Thyroid gland (tissue), 4 donors: Measurements from ENCODE around the gene GIGYF2. TPM values are rescaled to one million over a fixed set of nuclear protein-coding genes. Genes with fewer than 3 reads are reported as not detected.
"Not testable (repeated sequence)": the region's sequence is repeated elsewhere in the genome, so short reads cannot be mapped to it uniquely, and the experiment has no call there.

Experiments
- DNase-seq, 2 donors: peaks; one replicate each; pipeline ENCODE4 v3.0.0-alpha.2; 2019
- H3K27ac ChIP-seq, 3 donors: fragments of 200-600 bp; sonication (generic); 1 replicate in 2 of 3; 2 replicates in 1 of 3; pipeline ENCODE4 v1.5.1; 2016 to 2019; ENCODE audit warnings: mild to moderate bottlenecking in 1 of 3, moderate library complexity in 1 of 3
- H3K27me3 ChIP-seq: fragments of 200-600 bp; sonication (generic); one replicate; pipeline ENCODE4 v1.5.1; 2019
- H3K36me3 ChIP-seq, 2 donors: fragments of 200-600 bp; sonication (generic); one replicate each; pipeline ENCODE4 v1.5.1; 2016 to 2019
- H3K4me1 ChIP-seq, 2 donors: fragments of 200-600 bp; sonication (generic); one replicate each; pipeline ENCODE4 v1.5.1; 2017 to 2019
- H3K4me3 ChIP-seq, 3 donors: fragments of 200-600 bp; sonication (generic); replicated peaks in 1 of 3; 1 replicate in 2 of 3; 2 replicates in 1 of 3; pipeline ENCODE4 v1.5.1; 2016; ENCODE audit warnings: mild to moderate bottlenecking in 1 of 3
- H3K9me3 ChIP-seq: fragments of 200-600 bp; sonication (generic); one replicate; pipeline ENCODE4 v1.5.1; 2017
- POLR2A ChIP-seq, 2 donors: fragments of 450-650 bp; IDR thresholded peaks; one replicate each; pipeline ENCODE4 v1.6.1; 2017; ENCODE audit warnings: antibody characterized with exemption in 2 of 2, mild to moderate bottlenecking in 2 of 2, moderate library complexity in 1 of 2
- WGBS, 2 donors: methylation state at CpG; one replicate each; pipeline ENCODE4 v1.1.5; 2017; 5-methylcytosine and 5-hydroxymethylcytosine counted together
- intact Hi-C: fragments of 100-400 bp; cut with DNase I; formaldehyde crosslinking; loops from one replicate; pipeline ENCODE4 v1.15.1; 2023
- total RNA-seq, 4 donors: library from RNA; depleted of rRNA; stranded (reverse); fragments of >200 nt; gene quantifications; one replicate each; pipeline ENCODE4 v1.2.3, GENCODE V29; 2016
- TF ChIP-seq, protein P1 (sequence below), 6 experiments: fragments of 200-600 bp in 3 of 6; fragments of 450-650 bp in 3 of 6; sonication (generic) in 3 of 6; IDR thresholded peaks; one replicate each; pipeline ENCODE4 v1.5.1; 2016 to 2019; ENCODE audit warnings: antibody characterized with exemption in 6 of 6, mild to moderate bottlenecking in 2 of 6, inconsistent platforms in 1 of 6, moderate library complexity in 1 of 6

Gene GIGYF2
- total RNA-seq, 4 donors from 2014 or later: 88.7 to 138 (median 101) TPM

DNA sequence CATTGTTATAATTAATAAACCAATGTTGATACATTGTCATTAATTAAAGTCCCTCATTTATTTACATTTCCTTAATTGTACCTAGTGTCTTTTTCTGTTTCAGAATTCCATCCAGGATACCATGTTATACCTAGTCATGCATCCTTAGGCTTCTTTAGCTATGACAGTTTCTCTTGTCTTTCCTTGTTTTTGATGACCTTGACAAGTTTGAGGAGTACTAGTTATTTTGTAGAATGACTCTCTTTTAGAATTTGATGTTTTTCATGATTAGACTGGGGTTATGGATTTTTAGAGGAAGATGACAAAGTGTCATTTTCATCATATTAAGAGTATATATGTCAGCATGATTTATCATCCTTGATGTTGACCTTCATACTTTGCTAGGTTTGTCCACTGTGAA is 16.4 kb downstream of the GIGYF2 start:
- Histone ChIP-seq H3K27ac (no peak overlapping the region), H3K4me3 (no peak overlapping the region), H3K36me3 (no peaks in the 10 kb centered on the region), H3K27me3 (no peaks in the 10 kb centered on the region), H3K9me3 (no peaks in the 10 kb centered on the region), H3K4me1 (no peaks in the 10 kb centered on the region)
- no peak for DNase-seq
- intact Hi-C loops: no loop called here
- TF ChIP-seq, protein P1, sequence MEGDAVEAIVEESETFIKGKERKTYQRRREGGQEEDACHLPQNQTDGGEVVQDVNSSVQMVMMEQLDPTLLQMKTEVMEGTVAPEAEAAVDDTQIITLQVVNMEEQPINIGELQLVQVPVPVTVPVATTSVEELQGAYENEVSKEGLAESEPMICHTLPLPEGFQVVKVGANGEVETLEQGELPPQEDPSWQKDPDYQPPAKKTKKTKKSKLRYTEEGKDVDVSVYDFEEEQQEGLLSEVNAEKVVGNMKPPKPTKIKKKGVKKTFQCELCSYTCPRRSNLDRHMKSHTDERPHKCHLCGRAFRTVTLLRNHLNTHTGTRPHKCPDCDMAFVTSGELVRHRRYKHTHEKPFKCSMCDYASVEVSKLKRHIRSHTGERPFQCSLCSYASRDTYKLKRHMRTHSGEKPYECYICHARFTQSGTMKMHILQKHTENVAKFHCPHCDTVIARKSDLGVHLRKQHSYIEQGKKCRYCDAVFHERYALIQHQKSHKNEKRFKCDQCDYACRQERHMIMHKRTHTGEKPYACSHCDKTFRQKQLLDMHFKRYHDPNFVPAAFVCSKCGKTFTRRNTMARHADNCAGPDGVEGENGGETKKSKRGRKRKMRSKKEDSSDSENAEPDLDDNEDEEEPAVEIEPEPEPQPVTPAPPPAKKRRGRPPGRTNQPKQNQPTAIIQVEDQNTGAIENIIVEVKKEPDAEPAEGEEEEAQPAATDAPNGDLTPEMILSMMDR (IDR thresholded peaks at IDR 0.05): no peak
- no peak for TF ChIP-seq POLR2A (IDR thresholded peaks at IDR 0.05)

DNA sequence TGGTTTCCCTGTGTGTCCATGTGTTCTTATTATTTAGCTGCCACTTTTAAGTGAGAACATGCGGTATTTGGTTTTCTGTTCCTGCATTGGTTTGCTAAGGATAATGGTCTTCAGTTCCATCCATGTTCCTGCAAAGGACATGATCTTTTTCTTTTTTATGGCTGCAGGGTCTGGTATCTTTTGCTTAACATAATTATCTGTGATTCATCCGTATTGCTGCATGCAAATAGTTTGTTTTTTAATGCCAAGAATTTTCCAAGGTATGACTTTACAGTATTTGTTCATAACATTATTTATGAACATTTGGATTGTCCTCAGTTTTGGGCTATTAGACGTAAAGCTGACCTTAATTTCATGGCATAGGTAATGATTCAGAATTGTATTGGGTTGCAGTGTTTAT is 17.8 kb downstream of the GIGYF2 start:
- no peaks in the 10 kb centered on the region for H3K9me3 ChIP-seq
- H3K4me1 ChIP-seq: no peaks in the 10 kb centered on the region
- H3K27me3 ChIP-seq: no peaks in the 10 kb centered on the region
- intact Hi-C loops: no loop called here
- no peak overlapping the region for H3K4me3 ChIP-seq
- DNase-seq: no peak
- 93 to 94% methylated on average over 3 of the region's 3 CpGs for WGBS, 2 donors
- TF ChIP-seq POLR2A (IDR thresholded peaks at IDR 0.05): no peak
- no peaks in the 10 kb centered on the region for H3K36me3 ChIP-seq
- no peak overlapping the region for H3K27ac ChIP-seq

DNA sequence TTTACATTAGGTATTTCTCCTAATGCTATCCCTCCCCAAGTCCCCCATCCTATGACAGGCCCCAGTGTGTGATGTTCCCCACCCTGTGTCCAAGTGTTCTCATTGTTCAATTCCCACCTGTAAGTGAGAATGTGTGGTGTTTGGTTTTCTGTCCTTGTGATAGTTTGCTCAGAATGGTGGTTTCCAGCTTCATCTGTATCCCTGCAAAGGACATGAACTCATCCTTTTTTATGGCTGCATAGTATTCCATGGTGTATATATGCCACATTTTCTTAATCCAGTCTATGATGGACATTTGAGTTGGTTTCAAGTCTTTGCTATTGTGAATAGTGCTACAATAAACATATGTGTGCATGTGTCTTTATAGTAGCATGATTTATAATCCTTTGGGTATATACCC is 22.9 kb downstream of the GIGYF2 start:
- intact Hi-C loops, H3K27ac ChIP-seq, H3K9me3 ChIP-seq, DNase-seq, H3K27me3 ChIP-seq, H3K4me3 ChIP-seq, H3K36me3 ChIP-seq, H3K4me1 ChIP-seq: not testable (repeated sequence)

DNA sequence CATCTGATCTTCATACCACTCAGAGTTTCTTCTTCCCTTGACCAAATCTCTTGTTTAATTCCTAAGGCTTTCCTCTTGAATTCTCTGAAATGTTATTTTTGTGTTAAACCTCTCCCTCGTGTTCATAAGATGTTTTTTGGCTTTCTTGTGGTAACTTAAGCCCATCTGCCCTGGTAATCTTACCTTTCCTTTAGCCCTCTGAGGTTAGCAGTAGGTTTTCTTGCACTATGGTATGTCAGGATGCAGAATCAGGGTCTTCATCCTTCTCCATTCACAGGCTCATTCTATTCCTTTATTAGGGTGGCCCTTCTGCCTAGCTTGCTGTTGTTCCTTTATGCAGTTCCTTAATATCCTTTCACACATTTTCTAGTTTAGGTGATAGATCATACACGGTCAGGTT is 24.1 kb downstream of the GIGYF2 start:
- H3K4me3 ChIP-seq: no peak overlapping the region
- WGBS, 2 donors: 71 to 74% methylated on average over 2 of the region's 2 CpGs
- no peaks in the 10 kb centered on the region for H3K9me3 ChIP-seq
- intact Hi-C loops: no loop called here
- H3K4me1 ChIP-seq: peaks cover 0 to 7% of the 10 kb centered on the region in 2 donors
- H3K27me3 ChIP-seq: no peaks in the 10 kb centered on the region
- H3K27ac ChIP-seq: no peak overlapping the region
- TF ChIP-seq, protein P1 (IDR thresholded peaks at IDR 0.05): no peak
- no peak for TF ChIP-seq POLR2A (IDR thresholded peaks at IDR 0.05)
- H3K36me3 ChIP-seq: peaks cover 6 to 10% of the 10 kb centered on the region in 2 donors
- no peak for DNase-seq

DNA sequence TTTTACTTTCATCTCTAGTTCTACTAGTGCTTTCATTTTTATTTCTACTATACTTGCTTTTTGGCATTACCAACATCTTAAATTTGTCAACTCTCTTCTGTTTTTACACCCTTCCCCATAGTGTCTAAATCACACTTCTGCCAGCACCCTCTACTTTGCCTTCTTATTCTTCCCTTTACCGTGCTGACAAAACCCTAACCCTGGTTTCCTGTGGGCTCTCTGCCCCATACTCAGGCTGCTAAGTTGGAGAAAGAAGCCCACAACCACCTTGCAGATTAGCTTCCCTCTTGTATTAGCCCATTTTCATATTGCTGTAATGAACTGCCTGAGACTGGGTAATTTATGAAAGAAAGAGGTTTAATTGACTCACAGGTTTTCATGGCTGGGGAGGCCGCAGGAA is 24.8 kb downstream of the GIGYF2 start:
- Histone ChIP-seq H3K4me3 (no peak overlapping the region), H3K9me3 (no peaks in the 10 kb centered on the region), H3K27me3 (no peaks in the 10 kb centered on the region), H3K27ac (no peak overlapping the region), H3K36me3 (peaks cover 6 to 10% of the 10 kb centered on the region in 2 donors), H3K4me1 (peaks cover 0 to 7% of the 10 kb centered on the region in 2 donors)
- no peak for TF ChIP-seq POLR2A (IDR thresholded peaks at IDR 0.05)
- TF ChIP-seq, protein P1 (IDR thresholded peaks at IDR 0.05): no peak
- DNase-seq: no peak
- intact Hi-C loops: no loop called here
- WGBS, 2 donors: 84 to 88% methylated on average over 2 of the region's 2 CpGs

DNA sequence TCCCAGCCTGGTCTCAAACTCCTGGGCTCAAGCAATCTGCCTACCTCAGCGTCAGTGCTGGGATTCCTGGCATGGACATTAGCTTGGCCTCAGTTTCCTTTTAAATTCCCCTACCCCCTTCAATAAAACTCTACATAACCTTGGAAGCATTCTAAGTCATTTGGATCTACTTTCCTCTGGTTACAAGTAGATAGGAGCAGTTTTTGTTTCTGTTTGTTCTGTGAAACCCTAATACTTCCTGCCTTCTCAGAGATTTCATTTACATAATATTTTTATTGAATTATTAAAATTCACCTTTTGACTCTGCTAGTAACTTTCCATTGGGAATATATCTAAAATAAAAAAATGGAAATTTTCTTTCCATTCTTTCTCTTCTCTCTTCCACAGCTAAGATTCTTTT is 25.9 kb downstream of the GIGYF2 start:
- Histone ChIP-seq H3K4me3 (no peak overlapping the region), H3K27ac (no peak overlapping the region), H3K36me3 (peaks cover 6 to 10% of the 10 kb centered on the region in 2 donors), H3K27me3 (no peaks in the 10 kb centered on the region), H3K9me3 (no peaks in the 10 kb centered on the region), H3K4me1 (peaks cover 0 to 7% of the 10 kb centered on the region in 2 donors)
- TF ChIP-seq, protein P1 (IDR thresholded peaks at IDR 0.05): no peak
- TF ChIP-seq POLR2A (IDR thresholded peaks at IDR 0.05): no peak
- DNase-seq: no peak
- WGBS, 2 donors: 87 to 97% methylated on average over 1 of the region's 1 CpG
- intact Hi-C loops: no loop called here
